HepG2 (cell line): Measurements from ENCODE around the gene JSRP1. TPM values are rescaled to one million over a fixed set of nuclear protein-coding genes. Genes with fewer than 3 reads are reported as not detected.

Experiments used
- AGO2 ChIP-seq: fragments of 200-400 bp; formaldehyde crosslinking; optimal IDR thresholded peaks from 2 replicates; pipeline ENCODE3; 2017; ENCODE audit warnings: mild to moderate bottlenecking, low read depth, low read length, moderate library complexity
- ELF3 ChIP-seq: IDR thresholded peaks from 2 replicates; pipeline ENCODE4 v1.6.1; 2016; ENCODE audit warnings: missing genetic modification reagents, missing compliant biosample characterization
- HNRNPK ChIP-seq: fragments of 200-400 bp; formaldehyde crosslinking; IDR thresholded peaks from 2 replicates; pipeline ENCODE4 v1.6.1; 2018; ENCODE audit warnings: low read length, low read depth, moderate library complexity, mild to moderate bottlenecking; ENCODE audit not compliant: poor library complexity, severe bottlenecking
- HNRNPL ChIP-seq: fragments of 200-400 bp; formaldehyde crosslinking; IDR thresholded peaks from 2 replicates; pipeline ENCODE4 v1.6.1; 2017; ENCODE audit warnings: mild to moderate bottlenecking, low read depth, low read length
- MAFK ChIP-seq, 2 experiments: IDR thresholded peaks in 1 of 2; conservative IDR thresholded peaks in 1 of 2; 2 replicates each; pipeline ENCODE4 v1.6.1; 2011; ENCODE audit warnings: improper control_type of control experiment in 2 of 2, low read length in 2 of 2
- MTF2 ChIP-seq: sonication (generic); formaldehyde crosslinking; IDR thresholded peaks from 2 replicates; pipeline ENCODE4 v1.5.0; 2020; ENCODE audit warnings: missing genetic modification reagents, borderline replicate concordance
- MYC ChIP-seq: sonication (generic); formaldehyde crosslinking; IDR thresholded peaks from 2 replicates; pipeline ENCODE4 v1.9.0; 2021; ENCODE audit warnings: missing genetic modification reagents, borderline replicate concordance
- POLR2G ChIP-seq: fragments of 200-400 bp; formaldehyde crosslinking; IDR thresholded peaks from 2 replicates; pipeline ENCODE4 v1.6.1; 2018; ENCODE audit warnings: mild to moderate bottlenecking, low read depth, low read length, moderate library complexity
- RBAK ChIP-seq: sonication (generic); formaldehyde crosslinking; IDR thresholded peaks from 2 replicates; pipeline ENCODE4 v1.5.1; 2020; ENCODE audit warnings: mild to moderate bottlenecking, missing genetic modification reagents
- SP140L ChIP-seq: sonication (generic); formaldehyde crosslinking; IDR thresholded peaks from 2 replicates; pipeline ENCODE4 v1.4.0; 2020; ENCODE audit warnings: missing genetic modification reagents, borderline replicate concordance
- SP5 ChIP-seq: IDR thresholded peaks from 2 replicates; pipeline ENCODE4 v1.6.1; 2016; ENCODE audit warnings: low read depth, borderline replicate concordance
- TMF1 ChIP-seq: sonication (generic); formaldehyde crosslinking; IDR thresholded peaks from 2 replicates; pipeline ENCODE4 v1.8.1; 2022; ENCODE audit warnings: low read depth, missing genetic modification reagents
- ZBTB38 ChIP-seq: sonication (generic); formaldehyde crosslinking; IDR thresholded peaks from 2 replicates; pipeline ENCODE4 v1.5.1; 2020; ENCODE audit warnings: mild to moderate bottlenecking, missing genetic modification reagents
- ZFY ChIP-seq: sonication (generic); formaldehyde crosslinking; IDR thresholded peaks from 2 replicates; pipeline ENCODE4 v1.4.0; 2020; ENCODE audit warnings: missing genetic modification reagents
- ZNF121 ChIP-seq: sonication (generic); formaldehyde crosslinking; IDR thresholded peaks from 2 replicates; pipeline ENCODE4 v1.5.0; 2020; ENCODE audit warnings: mild to moderate bottlenecking, missing genetic modification reagents
- ZNF33A ChIP-seq: sonication (generic); formaldehyde crosslinking; IDR thresholded peaks from 2 replicates; pipeline ENCODE4 v1.5.1; 2020; ENCODE audit warnings: missing genetic modification reagents, mild to moderate bottlenecking, moderate library complexity, borderline replicate concordance
- ZNF547 ChIP-seq: sonication (generic); formaldehyde crosslinking; IDR thresholded peaks from 2 replicates; pipeline ENCODE4 v1.5.1; 2020; ENCODE audit warnings: mild to moderate bottlenecking, missing genetic modification reagents
- ZNF605 ChIP-seq: sonication (generic); formaldehyde crosslinking; IDR thresholded peaks from 2 replicates; pipeline ENCODE4 v1.8.0; 2022; ENCODE audit warnings: mild to moderate bottlenecking, missing genetic modification reagents
- ZNF674 ChIP-seq: sonication (generic); formaldehyde crosslinking; IDR thresholded peaks from 2 replicates; pipeline ENCODE4 v1.5.0; 2020; ENCODE audit warnings: low read depth, mild to moderate bottlenecking, missing genetic modification reagents
- polyA plus RNA-seq, 8 experiments: library from polyadenylated mRNA; depleted of rRNA in 3 of 8; stranded (reverse) in 7 of 8; unstranded in 1 of 8; fragments of >200 nt; fragmentation: Illumina TruSeq in 4 of 8; extraction: Trizol in 4 of 8; gene quantifications; 2 replicates each; pipeline versions ENCODE4 v1.2.1 to v1.2.3, GENCODE V29; 2011 to 2016; ENCODE audit warnings: low read depth in 4 of 8, missing spikeins in 1 of 8, mixed read lengths in 1 of 8; ENCODE audit not compliant: insufficient read depth in 1 of 8
- total RNA-seq, 5 experiments: library from RNA; depleted of rRNA; stranded (reverse); fragments of >200 nt; fragmentation: Illumina TruSeq; extraction: Trizol; gene quantifications; 2 replicates each; pipeline ENCODE4 v1.2.3, GENCODE V29; 2016; ENCODE audit warnings: low read depth in 1 of 5
- TF ChIP-seq, protein P1 (sequence below): sonication (generic); formaldehyde crosslinking; IDR thresholded peaks from 2 replicates; pipeline ENCODE4 v1.4.0; 2020; ENCODE audit warnings: missing genetic modification reagents
- TF ChIP-seq, protein P2 (sequence below): sonication (generic); formaldehyde crosslinking; IDR thresholded peaks from 2 replicates; pipeline ENCODE4 v1.4.0; 2020; ENCODE audit warnings: missing genetic modification reagents
- TF ChIP-seq, protein P3 (sequence below): sonication (generic); formaldehyde crosslinking; conservative IDR thresholded peaks from 2 replicates; pipeline ENCODE4 v1.4.0; 2020; ENCODE audit warnings: mild to moderate bottlenecking, missing genetic modification reagents, moderate library complexity

Gene JSRP1
- total and polyA plus RNA-seq, 2 of the 13 experiments (the other 11 are each of a cell fraction or from before 2014, with no cell fraction given), result 0.16 to 0.38 TPM

DNA sequence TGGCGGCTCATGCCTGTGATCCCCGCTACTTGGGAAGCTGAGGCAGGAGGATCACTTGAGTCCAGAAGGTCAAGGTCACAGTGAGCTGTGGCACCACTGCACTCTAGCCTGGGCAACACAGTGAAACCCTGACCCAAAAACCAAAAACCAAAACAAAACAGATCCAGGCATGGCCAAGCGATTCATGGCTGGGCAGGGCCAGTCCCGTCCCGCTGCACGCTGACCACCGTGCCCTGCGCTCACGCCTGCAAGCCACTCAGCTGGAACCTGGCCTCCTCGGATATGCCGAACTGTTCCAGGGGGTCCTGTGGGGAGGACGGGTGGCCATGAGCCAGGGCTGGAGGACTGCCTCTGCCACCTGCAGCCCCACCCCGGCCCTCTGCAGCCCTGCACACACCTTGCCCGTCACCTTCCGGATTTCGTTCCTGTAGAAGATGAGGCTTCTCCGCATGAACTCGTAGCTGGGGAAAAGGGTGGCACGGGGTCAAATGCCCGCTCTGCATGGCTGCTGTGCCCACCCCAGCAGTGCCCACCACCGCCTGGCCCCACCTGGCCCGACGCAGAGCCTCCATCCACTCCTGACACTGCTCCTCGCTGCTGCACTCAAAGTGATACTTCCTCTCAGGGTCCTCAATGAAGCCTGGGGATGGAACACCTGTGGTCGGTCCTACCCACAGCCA lies 22.5 kb downstream of the JSRP1 start (continued):
- no peak for TF ChIP-seq ZNF33A (CRISPR knock-in tag)
- peak; percentile 21 for TF ChIP-seq AGO2
- TF ChIP-seq TMF1 (CRISPR knock-in tag), result no peak
- TF ChIP-seq ZFY (CRISPR knock-in tag), result 0 out of 2 replicates have a peak, but pooled peaks have one; percentile 13
- no peak for TF ChIP-seq HNRNPK
- peak; percentile 50 for TF ChIP-seq ZBTB38 (CRISPR knock-in tag)
- no peak for TF ChIP-seq RBAK (CRISPR knock-in tag)
- TF ChIP-seq SP5 (CRISPR knock-in tag), result no peak
- no peak for TF ChIP-seq SP140L
- no peak for TF ChIP-seq ZNF605
- TF ChIP-seq, protein P1, sequence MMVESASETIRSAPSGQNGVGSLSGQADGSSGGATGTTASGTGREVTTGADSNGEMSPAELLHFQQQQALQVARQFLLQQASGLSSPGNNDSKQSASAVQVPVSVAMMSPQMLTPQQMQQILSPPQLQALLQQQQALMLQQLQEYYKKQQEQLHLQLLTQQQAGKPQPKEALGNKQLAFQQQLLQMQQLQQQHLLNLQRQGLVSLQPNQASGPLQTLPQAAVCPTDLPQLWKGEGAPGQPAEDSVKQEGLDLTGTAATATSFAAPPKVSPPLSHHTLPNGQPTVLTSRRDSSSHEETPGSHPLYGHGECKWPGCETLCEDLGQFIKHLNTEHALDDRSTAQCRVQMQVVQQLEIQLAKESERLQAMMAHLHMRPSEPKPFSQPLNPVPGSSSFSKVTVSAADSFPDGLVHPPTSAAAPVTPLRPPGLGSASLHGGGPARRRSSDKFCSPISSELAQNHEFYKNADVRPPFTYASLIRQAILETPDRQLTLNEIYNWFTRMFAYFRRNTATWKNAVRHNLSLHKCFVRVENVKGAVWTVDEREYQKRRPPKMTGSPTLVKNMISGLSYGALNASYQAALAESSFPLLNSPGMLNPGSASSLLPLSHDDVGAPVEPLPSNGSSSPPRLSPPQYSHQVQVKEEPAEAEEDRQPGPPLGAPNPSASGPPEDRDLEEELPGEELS (CRISPR knock-in tag), result no peak
- TF ChIP-seq, protein P2, sequence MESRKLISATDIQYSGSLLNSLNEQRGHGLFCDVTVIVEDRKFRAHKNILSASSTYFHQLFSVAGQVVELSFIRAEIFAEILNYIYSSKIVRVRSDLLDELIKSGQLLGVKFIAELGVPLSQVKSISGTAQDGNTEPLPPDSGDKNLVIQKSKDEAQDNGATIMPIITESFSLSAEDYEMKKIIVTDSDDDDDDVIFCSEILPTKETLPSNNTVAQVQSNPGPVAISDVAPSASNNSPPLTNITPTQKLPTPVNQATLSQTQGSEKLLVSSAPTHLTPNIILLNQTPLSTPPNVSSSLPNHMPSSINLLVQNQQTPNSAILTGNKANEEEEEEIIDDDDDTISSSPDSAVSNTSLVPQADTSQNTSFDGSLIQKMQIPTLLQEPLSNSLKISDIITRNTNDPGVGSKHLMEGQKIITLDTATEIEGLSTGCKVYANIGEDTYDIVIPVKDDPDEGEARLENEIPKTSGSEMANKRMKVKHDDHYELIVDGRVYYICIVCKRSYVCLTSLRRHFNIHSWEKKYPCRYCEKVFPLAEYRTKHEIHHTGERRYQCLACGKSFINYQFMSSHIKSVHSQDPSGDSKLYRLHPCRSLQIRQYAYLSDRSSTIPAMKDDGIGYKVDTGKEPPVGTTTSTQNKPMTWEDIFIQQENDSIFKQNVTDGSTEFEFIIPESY, result peak; percentile 77; the same call in 1 of the 2 replicates
- TF ChIP-seq MYC (CRISPR knock-in tag), result no peak
- no peak for TF ChIP-seq MTF2 (CRISPR knock-in tag)
- no peak for TF ChIP-seq ELF3 (CRISPR knock-in tag)
- TF ChIP-seq, protein P3, sequence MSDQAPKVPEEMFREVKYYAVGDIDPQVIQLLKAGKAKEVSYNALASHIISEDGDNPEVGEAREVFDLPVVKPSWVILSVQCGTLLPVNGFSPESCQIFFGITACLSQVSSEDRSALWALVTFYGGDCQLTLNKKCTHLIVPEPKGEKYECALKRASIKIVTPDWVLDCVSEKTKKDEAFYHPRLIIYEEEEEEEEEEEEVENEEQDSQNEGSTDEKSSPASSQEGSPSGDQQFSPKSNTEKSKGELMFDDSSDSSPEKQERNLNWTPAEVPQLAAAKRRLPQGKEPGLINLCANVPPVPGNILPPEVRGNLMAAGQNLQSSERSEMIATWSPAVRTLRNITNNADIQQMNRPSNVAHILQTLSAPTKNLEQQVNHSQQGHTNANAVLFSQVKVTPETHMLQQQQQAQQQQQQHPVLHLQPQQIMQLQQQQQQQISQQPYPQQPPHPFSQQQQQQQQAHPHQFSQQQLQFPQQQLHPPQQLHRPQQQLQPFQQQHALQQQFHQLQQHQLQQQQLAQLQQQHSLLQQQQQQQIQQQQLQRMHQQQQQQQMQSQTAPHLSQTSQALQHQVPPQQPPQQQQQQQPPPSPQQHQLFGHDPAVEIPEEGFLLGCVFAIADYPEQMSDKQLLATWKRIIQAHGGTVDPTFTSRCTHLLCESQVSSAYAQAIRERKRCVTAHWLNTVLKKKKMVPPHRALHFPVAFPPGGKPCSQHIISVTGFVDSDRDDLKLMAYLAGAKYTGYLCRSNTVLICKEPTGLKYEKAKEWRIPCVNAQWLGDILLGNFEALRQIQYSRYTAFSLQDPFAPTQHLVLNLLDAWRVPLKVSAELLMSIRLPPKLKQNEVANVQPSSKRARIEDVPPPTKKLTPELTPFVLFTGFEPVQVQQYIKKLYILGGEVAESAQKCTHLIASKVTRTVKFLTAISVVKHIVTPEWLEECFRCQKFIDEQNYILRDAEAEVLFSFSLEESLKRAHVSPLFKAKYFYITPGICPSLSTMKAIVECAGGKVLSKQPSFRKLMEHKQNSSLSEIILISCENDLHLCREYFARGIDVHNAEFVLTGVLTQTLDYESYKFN (CRISPR knock-in tag), result no peak
- no peak for TF ChIP-seq ZNF547 (CRISPR knock-in tag)
- TF ChIP-seq ZNF121 (CRISPR knock-in tag), result peak; percentile 64
- no peak for TF ChIP-seq ZNF674 (CRISPR knock-in tag)
- no peak for TF ChIP-seq MAFK (conservative IDR thresholded peaks at IDR 0.05 in 1 of 2, IDR thresholded peaks at IDR 0.05 in 1 of 2; ENCODE audit: low read length in 2 of 2)
- 0 out of 2 replicates have a peak, but pooled peaks have one; percentile 54 for TF ChIP-seq HNRNPL
- TF ChIP-seq POLR2G, result peak; percentile 7; the same call in 1 of the 2 replicates
